ENCODE data around the gene IMPA2. TPM values are rescaled to one million over a fixed set of nuclear protein-coding genes. Genes with fewer than 3 reads are reported as not detected.

IMPA2 gene
- total and polyA plus RNA-seq, 2 of the 8 experiments (the other 6 are each of a cell fraction or from before 2014, with no cell fraction given): 102 to 140 TPM

DNA sequence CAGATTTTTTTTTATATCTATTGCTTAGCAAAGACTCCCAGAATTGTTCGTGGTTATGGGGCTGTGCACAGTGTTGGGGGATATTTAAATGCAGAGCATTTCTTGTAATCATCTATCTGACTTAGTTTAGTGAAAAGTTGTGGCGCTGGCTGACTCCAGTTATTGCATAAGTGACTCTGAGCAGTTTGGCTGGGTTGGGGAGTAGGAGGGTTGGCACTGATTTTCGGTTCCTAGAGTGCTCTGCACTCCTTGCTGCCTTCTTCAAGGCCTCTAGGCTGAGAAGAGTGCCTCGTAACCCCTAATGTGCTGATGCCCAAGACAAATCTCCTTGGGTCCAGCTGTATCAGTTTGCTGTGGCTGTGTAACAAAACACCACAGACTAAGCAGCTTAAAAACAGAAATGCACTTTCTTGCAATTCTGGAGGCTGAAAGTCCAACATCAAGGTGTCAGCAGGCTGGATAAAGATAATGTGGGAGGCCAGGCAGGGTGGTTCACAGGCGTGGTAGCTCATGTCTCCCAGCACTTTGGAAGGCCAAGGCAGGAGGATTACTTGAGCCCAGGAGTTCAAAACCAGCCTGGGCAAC, 6.5 kb upstream of the IMPA2 start:
- Histone ChIP-seq H2BK15ac (ENCODE audit: low read length) (no peak overlapping the region), H3K23ac (ENCODE audit: insufficient read length) (no peak overlapping the region), H4K8ac (ENCODE audit: extremely low read depth, insufficient read depth, low read length) (no peak overlapping the region), H3K9me3 (ENCODE audit: insufficient read depth in 2 of 2, low read depth in 1 of 2, low read length in 1 of 2) (no peaks in the 10 kb centered on the region), H3K4me3 (ENCODE audit: extremely low read depth in 1 of 4, insufficient read depth in 2 of 4, low read depth in 3 of 4, low read length in 4 of 4) (no peak overlapping the region), H3K27me3 (replicated peaks in 1 of 4; ENCODE audit: control insufficient read depth in 3 of 4, extremely low read depth in 1 of 4, insufficient read depth in 3 of 4, low read length in 3 of 4) (no peaks in the 10 kb centered on the region), H2AFZ (ENCODE audit: low read length) (no peak overlapping the region), H3K23me2 (ENCODE audit: low read depth, low read length) (no peaks in the 10 kb centered on the region), H3K4me1 (replicated peaks in 1 of 4; ENCODE audit: control insufficient read depth in 3 of 4, insufficient read depth in 4 of 4, low read length in 3 of 4) (peaks cover 0 to 4% (median under 1%) of the 10 kb centered on the region in 4 experiments; a peak in 3 of 7 replicates), H4K91ac (replicated peaks; ENCODE audit: insufficient read length, low read length) (no peak overlapping the region), H3K79me1 (ENCODE audit: low read depth, low read length) (no peaks in the 10 kb centered on the region), H2BK5ac (ENCODE audit: low read depth, low read length) (no peak overlapping the region), H3K36me3 (ENCODE audit: control insufficient read depth in 2 of 4, insufficient read depth in 4 of 4, low read length in 3 of 4) (no peaks in the 10 kb centered on the region), H2BK20ac (ENCODE audit: low read length) (no peak overlapping the region), H3K27ac (ENCODE audit: low read depth, low read length) (no peak overlapping the region), H3K4ac (replicated peaks; ENCODE audit: insufficient read length, low read depth, low read length) (no peak overlapping the region), H3K18ac (ENCODE audit: extremely low read depth, low read length) (no peak overlapping the region), H4K5ac (ENCODE audit: insufficient read length, low read depth, low read length) (no peak overlapping the region), H3K14ac (ENCODE audit: insufficient read length) (no peak overlapping the region), H3K79me2 (ENCODE audit: control insufficient read depth in 1 of 2, insufficient read depth in 2 of 2, low read length in 2 of 2) (no peaks in the 10 kb centered on the region), H2BK120ac (replicated peaks; ENCODE audit: low read depth, low read length) (no peak overlapping the region), H4K20me1 (replicated peaks in 1 of 2; ENCODE audit: control insufficient read depth in 1 of 2, insufficient read depth in 2 of 2, low read length in 2 of 2) (no peaks in the 10 kb centered on the region), H3K9ac (replicated peaks in 1 of 4; ENCODE audit: extremely low read depth in 1 of 4, low read depth in 3 of 4, low read length in 3 of 4) (no peak overlapping the region), H3K4me2 (ENCODE audit: insufficient read depth in 1 of 2, low read depth in 2 of 2, low read length in 2 of 2) (no peak overlapping the region), H3K56ac (replicated peaks; ENCODE audit: insufficient read length, low read depth, low read length) (no peak overlapping the region), H2BK12ac (ENCODE audit: low read depth, low read length) (no peak overlapping the region), H2AK5ac (ENCODE audit: low read depth, low read length) (no peak overlapping the region)
- WGBS, 2 experiments (ENCODE audit: extremely low coverage in 1 of 2, insufficient coverage in 1 of 2, insufficient read length in 1 of 2, insufficient replicate concordance in 2 of 2, low coverage in 1 of 2, low lambda C conversion rate in 2 of 2, missing lambda C conversion rate in 1 of 2): 86% methylated on average over 5 of the region's 5 CpGs; no CpG with 5 or more reads in 1 of the 2 experiments
- POLR2A ChIA-PET (ENCODE audit: partially characterized antibody): interaction anchor here (1.0 to 1.6 kb wide), 2 partner anchors 14 to 38 kb away, joined by 3 to 5 read pairs; no protein-coding TSS in a partner anchor
- DNase-seq (ENCODE audit: low read depth in 1 of 2, low spot score in 2 of 2) (no peak), FAIRE-seq (no peak)
- CTCF ChIA-PET (ENCODE audit: partially characterized antibody): interaction anchor here (0.8 to 3.3 kb wide), 2 partner anchors 21 to 37 kb away, joined by 5 to 13 read pairs; no protein-coding TSS in a partner anchor
- no peak for TF ChIP-seq HDAC6 (IDR thresholded peaks at IDR 0.05; ENCODE audit: low read depth, low read length)
- TF ChIP-seq CTBP2 (IDR thresholded peaks at IDR 0.05; ENCODE audit: borderline replicate concordance, insufficient read depth, insufficient read length, low read length): no peak
- TF ChIP-seq, protein P1, sequence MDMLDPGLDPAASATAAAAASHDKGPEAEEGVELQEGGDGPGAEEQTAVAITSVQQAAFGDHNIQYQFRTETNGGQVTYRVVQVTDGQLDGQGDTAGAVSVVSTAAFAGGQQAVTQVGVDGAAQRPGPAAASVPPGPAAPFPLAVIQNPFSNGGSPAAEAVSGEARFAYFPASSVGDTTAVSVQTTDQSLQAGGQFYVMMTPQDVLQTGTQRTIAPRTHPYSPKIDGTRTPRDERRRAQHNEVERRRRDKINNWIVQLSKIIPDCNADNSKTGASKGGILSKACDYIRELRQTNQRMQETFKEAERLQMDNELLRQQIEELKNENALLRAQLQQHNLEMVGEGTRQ (IDR thresholded peaks at IDR 0.05; ENCODE audit: low read length): no peak
- no peak for TF ChIP-seq EP300 (IDR thresholded peaks at IDR 0.05; ENCODE audit: borderline replicate concordance in 1 of 2, low read depth in 2 of 2, low read length in 2 of 2)
- no peak for TF ChIP-seq TEAD4 (IDR thresholded peaks at IDR 0.05; ENCODE audit: low read depth, low read length)
- no peak for TF ChIP-seq HDAC2 (IDR thresholded peaks at IDR 0.05; ENCODE audit: borderline replicate concordance in 1 of 2, low read depth in 2 of 2, low read length in 2 of 2)
- TF ChIP-seq CHD2 (IDR thresholded peaks at IDR 0.05; ENCODE audit: low read length): no peak
- TF ChIP-seq EZH2 (IDR thresholded peaks at IDR 0.05; ENCODE audit: low read depth, low read length, severe bottlenecking): no peak
- no peak for TF ChIP-seq JUND (IDR thresholded peaks at IDR 0.05; ENCODE audit: low read length)
- no peak for TF ChIP-seq NANOG (IDR thresholded peaks at IDR 0.05; ENCODE audit: insufficient read depth, low read depth, low read length, poor library complexity, severe bottlenecking)
- TF ChIP-seq CBX5 (IDR thresholded peaks at IDR 0.05; ENCODE audit: low read depth, low read length): no peak

All from H1 (cell line).